Stimulated activated CD4-positive, alpha-beta T cell treated with anti-CD3 and anti-CD28 coated beads, Interleukin-4, amount 100 ng/mL, for 24 hours (primary cell): ENCODE measurements around the gene PROM2.
"Not testable (repeated sequence)": the region's sequence is repeated elsewhere in the genome, so short reads cannot be mapped to it uniquely, and the experiment has no call there.

Experiments used
- DNase-seq: peaks from one replicate; pipeline ENCODE4 v3.0.0-alpha.2; 2020

PROM2 gene, protein sequence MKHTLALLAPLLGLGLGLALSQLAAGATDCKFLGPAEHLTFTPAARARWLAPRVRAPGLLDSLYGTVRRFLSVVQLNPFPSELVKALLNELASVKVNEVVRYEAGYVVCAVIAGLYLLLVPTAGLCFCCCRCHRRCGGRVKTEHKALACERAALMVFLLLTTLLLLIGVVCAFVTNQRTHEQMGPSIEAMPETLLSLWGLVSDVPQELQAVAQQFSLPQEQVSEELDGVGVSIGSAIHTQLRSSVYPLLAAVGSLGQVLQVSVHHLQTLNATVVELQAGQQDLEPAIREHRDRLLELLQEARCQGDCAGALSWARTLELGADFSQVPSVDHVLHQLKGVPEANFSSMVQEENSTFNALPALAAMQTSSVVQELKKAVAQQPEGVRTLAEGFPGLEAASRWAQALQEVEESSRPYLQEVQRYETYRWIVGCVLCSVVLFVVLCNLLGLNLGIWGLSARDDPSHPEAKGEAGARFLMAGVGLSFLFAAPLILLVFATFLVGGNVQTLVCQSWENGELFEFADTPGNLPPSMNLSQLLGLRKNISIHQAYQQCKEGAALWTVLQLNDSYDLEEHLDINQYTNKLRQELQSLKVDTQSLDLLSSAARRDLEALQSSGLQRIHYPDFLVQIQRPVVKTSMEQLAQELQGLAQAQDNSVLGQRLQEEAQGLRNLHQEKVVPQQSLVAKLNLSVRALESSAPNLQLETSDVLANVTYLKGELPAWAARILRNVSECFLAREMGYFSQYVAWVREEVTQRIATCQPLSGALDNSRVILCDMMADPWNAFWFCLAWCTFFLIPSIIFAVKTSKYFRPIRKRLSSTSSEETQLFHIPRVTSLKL

DNA sequence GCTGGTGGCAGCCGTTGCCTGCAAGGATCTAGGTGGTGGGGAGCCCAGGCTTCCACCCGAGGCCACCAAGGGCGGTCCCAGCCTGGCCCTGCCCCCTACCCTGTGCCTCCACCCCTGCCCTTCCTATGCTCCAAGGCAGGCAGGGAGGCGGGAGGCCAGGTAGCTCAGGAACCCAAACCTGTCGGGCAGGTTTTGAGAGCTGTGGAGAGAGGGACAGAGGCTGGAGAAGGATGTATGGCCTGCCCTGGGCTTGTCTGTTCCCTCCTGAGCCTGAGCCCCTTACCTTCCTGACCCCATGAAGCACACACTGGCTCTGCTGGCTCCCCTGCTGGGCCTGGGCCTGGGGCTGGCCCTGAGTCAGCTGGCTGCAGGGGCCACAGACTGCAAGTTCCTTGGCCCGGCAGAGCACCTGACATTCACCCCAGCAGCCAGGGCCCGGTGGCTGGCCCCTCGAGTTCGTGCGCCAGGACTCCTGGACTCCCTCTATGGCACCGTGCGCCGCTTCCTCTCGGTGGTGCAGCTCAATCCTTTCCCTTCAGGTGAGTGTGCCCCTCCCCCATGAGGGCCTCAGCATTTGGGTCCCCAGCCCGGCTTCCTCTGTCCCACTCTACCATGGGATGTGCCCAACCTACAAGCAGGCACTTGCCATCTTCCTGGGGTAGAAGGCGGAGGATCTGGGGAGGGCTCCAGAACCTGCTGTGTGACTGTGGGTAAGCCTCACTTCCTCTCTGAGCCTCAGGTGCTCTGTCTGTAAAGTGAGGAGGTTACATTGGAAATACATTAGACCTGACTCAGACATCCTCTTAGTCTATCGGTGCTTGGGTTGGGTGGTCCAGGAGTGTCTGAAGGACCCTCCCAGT, at the start of gene PROM2:
Gene PROM2 (plus strand): TSS at position 159 of the 860 bp plus-strand sequence. CDS start 137 bp downstream, at position 296.
- DNase-seq = no peak

DNA sequence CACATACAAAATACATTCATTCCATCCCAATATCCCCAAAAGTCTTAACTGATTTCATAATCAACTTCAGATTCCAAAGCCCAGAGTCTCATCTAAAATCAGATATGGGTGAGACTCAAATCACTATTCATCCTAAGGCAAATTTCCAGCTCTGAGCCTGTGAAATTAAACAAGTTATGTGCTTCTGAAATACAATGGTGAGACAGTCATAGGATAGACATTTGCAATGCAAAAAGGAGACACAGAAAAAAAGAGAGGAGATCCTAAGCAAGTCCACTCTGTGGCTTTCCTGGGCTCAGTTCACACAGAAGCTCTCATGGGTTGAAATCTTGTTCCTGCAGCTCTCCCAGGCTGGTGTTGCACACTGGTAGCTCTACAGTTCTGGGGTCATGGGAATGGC, 48.6 kb upstream of the PROM2 start:
- no peak for DNase-seq

DNA sequence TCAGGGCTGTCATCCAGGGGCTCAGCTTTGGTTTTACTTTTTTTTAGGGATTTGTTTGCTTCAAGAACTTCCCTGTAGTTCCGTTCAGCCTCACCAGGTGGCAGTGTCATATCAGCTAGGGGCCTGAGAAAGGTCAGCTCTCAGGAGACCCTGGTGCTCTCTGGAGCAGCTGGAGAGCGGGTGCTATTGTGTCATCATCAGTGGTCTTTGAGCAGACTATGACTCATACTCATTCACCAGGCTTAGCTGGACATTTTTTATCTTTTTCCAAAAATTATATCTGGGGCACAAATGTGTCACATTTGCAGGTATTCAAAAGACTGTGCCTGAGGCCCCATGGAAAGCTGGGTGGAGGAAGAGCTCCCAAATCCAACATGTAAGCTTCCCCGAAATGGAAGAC, 42.5 kb upstream of the PROM2 start:
- DNase-seq = no peak

DNA sequence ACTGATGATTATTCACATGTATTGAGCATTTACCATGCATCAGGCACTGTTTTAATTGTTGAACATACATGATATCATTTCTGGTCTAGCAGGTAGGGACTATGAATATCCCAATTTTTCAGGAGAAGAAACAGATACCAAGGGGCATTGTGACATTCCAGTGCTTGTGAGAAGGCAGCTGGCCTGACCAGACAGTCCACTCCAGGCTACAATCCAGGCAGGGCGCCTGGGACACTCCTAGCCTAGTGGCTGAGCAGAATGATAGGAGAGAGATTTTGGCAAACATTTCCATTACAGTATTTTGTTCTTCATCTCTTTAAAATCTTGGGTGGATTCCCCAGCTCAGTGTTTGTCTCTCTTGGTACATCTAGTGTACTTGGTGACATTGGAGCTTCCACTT, 42.0 kb upstream of the PROM2 start:
- no peak for DNase-seq

DNA sequence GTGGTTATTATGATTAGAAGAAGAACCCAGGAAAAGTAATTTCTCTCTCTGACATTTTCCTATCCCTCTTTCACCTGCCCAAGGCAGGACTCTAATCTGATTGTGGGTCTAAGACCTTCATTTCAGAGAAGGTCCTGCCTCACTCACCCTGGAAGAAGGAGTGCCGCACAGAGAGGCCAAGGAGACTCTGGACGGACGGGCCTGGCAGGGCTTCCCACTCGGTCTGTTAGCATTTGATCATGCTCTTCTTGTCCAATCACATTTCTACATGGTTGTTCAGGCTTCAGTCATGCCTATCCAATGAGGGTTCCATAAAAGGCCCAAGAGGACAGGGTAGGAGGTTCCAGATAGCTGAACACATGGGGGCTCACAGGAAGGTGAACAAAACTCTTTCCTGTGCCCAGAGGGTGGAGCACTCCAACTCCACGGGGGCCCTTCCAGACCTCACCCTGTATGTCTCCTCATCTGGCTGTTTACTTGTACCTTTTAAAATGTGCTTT, 39.9 kb upstream of the PROM2 start:
- no peak for DNase-seq

DNA sequence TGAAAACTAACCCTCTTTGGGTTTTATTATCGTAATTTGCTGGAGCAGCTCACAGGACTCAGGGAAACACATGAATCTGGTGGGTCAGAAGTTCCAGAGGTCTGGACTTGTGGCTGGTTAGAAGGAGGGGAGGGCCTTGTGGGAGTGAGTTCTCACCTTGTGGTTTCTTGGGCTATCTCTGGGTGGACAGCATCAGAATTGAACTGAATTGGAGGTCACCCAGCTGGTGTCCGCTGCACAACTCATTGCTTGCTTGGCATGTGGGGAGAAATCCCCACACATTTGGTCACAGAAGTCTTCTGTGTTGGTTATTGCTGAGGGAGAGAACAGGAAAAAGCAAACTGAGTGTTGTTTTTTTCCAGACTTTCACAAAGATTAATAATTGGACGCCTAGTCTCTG, 39.4 kb upstream of the PROM2 start:
- no peak for DNase-seq

DNA sequence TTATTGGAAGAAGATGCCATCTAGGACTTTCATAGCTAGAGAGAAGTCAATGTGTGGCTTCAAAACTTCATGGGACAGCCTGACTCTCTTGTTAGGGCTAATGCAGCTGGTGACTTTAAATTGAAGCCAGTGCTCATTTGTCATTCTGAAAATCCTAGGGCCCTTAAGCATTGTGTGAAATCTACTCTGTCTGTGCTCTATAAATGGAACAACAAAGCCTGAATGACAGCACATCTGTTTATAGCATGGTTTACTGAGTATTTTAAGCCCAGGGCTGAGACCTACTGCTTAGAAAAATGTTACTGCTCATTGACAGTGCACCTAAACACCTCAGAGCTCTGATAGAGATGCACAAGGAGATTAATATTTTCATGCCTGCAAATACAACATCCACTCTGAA, 36.1 kb upstream of the PROM2 start:
- DNase-seq = no peak

DNA sequence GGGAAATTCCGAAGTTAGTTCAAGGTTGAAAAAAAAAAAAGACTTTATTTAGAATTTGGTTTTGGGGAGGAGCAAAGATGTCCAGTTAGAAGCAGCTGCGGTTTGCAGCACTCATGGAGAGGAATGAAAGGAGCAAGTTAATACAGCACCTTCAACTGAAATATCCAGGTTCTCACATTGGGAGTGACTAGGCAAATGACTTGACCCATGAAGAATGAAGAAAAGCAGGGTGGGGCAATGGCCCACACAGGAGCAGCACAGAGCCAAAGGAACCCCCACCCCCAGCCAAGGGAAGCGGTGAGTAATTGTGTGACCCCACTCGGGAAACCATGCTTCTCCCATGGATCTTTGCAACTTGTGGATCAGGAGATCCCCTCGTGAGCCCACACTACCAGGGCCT, 34.2 kb upstream of the PROM2 start:
- DNase-seq = no peak

DNA sequence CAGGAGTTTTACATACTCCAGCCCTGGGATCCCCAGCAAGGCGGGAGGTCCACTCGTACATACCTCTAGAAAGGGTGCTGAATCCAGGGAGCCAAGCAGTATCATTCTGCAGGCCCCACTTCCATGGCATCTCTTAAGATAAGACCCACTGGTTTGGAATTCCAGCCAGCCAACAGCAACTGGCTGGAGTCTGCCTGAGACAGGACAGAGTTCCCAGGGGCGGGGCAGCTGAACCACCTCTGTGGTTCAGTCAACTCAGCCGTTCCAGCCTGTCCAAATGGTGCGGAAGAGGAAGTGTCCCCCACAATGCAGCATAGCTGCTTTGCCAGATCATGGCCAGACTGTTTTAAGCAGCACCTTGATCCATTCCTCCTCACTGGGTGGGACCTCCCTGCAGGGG, 33.7 kb upstream of the PROM2 start:
- no peak for DNase-seq

DNA sequence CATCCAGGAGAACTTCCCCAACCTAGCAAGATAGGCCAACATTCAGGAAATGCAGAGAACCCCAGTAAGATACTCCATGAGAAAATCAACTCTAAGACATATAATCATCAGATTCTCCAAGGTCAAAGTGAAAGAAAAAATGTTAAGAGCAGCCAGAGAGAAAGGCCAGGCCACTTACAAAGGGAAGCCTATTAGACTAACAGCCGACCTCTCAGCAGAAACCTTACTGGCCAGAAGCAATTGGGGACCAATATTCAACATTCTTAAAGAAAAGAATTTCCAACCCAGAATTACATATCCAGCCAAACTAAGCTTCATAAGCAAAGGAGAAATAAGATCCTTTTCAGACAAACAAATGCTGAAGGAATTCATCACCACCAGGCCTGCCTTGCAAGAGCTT, 32.2 kb upstream of the PROM2 start:
- DNase-seq = not testable (repeated sequence)

DNA sequence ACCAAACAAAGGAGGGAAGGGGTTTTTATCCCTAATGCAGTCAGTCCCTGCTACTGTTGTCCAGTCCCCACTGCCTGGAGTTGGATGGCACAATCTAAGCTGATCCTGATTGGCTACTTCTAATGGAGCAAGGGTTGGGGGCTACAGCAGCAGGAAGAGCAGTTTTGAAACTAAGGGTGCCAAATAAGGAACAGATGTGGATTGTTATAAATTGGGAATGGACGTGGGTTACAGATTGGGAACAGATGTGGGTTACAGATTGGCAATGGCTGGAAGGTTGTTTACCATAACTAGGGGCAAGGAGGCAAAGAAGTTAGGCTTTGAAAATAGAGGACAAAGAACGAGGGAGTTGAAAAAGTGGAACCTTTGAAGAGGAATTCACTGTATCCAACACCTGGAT, 16.0 kb upstream of the PROM2 start:
- DNase-seq = no peak

DNA sequence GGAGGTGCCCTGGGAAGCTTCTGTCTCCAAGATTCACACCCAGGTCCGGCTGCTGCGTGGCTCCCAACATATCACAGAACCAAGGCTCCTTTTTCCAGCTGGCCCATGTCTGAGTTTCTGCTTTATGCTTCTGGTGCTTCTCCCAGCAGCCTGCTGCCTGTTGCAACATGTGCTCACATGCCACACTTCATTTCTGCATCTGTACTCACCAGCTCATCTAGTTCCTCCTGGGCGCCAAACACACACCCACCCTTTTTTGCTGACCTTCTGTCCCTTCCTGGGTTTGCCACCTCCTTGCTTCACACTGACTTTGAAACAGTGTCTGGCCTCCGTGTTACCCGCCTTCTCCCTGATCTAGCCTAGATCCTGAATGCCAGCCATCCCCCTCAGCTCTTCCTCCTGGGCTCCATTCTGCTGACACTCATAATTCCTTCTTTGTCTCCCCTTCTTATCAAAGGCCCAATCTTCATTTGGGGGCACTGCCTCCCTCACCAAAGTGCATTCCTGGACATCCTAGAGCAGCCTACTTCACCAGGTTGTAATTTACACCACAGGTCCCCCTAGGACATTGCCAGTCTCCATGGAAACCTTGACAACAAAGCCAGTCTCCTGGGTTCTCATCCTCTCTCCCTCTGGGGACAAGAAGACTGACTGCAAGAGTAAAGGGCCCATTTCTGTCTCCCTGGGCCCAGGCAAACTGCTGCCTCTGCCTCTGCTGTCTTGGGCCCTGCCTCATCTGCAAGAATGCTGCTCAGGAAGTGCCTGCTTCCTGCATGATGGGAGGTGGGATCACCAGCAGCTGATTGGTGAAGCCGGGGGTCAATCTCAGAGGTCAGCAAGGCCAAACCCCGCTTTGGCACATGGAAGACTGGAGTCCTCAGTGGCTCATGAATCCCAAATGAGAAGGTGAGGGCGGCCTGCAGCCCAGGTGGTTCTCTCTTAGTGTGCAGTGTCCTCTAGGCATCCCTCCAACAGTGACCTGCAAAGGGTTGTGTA, 13.9 kb upstream of the PROM2 start:
- no peak for DNase-seq

DNA sequence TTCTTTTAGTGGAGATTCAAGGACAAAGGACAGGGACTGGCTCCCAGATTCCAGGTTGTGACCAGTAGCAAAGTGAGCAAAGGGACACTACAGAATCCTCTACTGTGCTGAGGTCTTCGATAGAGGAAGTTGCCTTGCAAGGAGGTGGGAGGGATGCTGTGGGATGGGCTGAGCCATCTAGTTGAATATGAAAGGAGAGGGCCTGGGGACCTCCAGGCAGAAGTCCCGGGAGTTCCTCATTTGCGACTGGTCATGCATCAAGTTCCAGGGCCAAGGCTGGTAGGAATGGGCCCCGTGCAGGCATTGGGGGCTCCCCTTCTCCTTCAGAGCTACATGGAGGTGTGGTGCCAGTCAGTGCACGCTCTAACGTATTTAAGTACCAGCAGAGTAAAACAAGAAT, 12.6 kb upstream of the PROM2 start:
- no peak for DNase-seq

DNA sequence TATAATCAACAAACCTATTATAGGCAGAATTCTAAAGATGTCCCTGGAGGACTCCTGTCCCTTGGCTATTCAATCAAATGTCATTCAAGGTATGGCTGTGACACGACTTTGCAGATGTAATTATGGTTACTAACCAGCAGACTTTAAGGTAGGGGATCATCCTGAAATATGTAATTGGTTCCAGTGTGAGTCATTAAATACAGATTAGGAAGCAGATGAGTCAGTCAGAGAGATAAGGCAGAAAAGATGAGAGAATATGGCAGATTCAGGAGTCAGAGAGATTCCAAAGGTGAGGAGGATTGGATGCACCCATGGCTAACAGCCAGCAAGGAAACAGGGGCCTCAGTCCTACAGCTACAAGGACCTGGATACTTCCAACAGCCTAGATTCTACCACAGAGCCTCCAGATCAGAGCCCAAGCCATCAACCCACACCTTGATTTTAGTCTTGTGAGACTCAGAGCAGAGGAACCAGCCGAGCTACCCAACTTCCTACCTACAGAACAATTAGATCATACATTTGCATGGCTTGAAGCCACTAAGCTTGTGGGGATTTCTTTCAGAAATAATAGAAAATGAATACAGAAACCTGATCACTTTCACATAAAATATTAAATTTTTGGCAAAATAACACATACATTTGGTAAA, 11.2 kb upstream of the PROM2 start:
- no peak for DNase-seq

DNA sequence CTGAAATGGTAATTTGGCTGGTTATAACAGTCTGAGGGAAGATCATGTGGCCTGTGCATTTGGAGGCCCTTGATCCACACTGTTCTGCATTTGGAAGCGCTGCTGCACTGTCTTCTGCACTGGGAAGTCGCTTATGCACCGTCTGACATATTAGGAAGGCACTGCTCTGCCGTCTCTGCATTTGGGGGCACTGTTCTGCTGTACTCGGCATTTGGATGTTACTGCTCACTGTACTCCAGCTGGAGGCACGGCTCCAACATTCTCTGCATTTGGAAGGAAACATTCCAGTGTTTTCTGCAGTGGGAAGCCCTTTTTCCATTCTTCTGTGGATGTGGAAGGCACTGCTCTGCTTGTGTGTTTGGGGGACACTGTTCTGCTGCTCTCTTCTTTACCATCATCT, 9.6 kb upstream of the PROM2 start:
- no peak for DNase-seq

DNA sequence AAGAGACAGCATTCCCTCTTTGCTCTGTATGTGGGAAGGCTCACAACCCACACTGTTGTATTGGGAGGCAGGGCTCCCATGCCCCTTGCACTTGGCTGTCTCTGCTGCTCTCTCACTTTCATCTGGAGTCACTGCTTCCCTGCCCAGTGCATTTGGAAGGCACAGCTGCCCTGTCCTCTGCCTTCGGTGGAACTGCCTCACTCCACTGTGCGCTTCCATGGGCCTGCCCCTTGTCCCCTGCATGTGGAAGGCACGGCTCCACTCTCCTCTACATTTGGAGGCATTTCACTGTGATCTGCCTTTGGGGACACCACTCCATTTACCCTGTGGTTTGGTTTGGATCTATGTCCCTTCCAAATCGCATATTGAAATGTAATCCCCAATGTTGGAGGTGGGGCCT, 9.1 kb upstream of the PROM2 start:
- DNase-seq = no peak

DNA sequence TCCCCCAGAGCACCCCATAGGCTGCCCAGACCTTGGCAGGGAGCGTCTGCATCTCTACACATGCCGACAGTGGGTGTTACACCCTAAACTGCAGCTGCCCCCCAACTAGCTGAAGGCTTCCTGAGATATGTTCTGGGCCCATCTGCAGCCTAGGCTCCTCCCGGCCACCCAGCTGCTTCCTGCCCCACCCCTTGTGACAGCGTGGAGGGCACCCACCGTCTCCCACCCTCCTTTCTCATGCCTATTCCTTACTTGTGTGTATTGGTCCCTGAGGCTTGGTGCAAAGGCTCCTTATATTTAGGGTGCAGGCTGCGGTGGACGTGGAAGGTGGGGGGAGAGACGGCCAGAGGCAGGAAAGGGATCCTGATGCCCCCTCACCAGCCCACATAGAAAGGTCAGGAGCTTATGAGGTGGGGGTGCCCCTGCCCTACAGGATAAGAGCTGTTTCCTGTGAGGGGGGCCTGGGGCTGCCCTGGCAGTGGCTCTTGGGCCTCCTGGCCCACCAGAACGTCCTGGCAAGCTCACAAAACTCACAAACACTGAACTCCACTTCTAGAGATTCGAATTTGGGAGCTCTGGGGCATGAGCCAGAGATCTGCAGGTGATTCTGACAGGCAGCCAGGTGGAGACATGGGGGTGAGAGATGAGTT, 7.3 kb upstream of the PROM2 start:
- DNase-seq = no peak

DNA sequence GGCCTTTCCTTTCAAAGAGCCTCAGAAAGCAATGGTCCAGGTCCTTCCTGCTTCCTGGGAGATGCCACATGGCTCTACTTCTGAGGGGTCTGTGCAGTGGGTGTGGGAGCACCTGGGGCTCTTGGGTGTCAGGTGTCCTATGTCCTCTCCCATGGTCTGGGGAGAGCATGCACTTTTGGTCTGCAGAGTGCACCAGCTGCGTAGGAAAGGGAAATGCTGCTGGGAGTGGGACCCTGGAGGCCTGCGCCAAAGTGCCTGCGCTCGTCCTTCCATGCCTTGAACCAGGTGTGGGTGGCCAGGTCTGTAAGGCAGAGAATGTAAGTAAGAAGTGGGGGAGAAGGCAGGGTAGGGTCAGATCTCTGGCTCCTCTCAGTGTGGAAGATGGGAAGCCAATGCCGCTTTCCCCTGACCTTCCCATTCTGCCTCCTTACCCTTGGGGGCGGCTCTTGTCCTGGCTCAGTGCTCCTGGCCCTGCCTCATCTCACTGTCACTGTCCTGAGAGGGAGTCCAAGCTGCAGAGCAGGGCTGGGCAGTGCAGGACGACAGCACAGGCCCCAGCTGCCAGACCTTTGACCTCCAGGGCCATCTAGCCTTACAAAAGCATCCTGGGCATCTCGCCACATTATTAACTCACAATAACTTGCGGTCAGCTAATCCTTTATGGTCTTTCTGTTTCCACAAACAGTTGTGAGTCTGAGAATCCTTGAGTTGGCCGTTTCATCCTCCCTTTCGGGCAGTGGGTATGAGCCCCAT, 6.6 kb upstream of the PROM2 start:
- no peak for DNase-seq

DNA sequence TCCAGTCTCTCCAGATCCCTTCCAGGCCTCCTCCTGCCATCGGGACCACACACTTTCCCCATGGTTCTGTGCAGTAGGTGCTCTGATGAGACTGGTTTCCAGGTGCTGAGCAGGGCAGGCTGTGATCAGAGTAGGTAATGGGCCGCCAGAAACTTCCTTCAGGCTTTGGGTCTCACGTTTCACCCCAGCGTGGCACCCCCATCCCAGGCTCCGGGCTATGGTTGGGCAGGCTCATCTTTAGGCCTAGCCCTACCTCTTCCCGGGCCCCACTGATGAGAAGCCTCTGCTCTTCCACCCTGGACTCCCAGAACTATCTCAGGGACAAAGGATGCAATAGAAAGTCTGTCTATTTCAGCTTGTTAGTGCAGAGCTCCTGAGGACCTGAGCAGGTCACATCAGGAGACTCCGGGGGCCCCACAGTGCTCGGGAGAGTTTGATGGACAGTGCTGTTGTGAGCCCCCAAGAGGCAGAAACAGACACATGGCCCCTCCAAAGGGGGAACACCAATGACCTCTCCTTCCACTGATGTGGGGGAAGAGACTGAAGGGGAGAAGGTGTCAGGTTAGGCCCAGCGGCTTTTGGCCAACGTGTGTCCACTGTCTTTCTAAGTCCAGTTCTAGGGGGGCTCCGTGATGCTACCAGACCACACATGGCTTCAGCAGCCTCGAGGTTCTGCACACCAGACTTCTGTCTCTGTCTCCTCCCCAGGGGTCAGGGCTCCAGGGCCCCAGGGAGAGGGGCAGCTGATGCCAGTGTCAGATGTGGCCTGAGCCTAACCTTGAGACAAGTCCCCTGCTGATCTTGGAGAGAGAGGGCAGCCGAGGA, 5.8 kb upstream of the PROM2 start:
- DNase-seq = no peak
